MCF 10A (cell line): ENCODE results near the gene TTC4. TPM values are rescaled to one million over a fixed set of nuclear protein-coding genes. Genes with fewer than 3 reads are reported as not detected.

Source experiments
- BruUV-seq: library from RNA; stranded (reverse); fragments of 400-500 nt; replicated peaks from 2 replicates; lab custom pipeline; 2021; lab: Mats Ljungman, UMichigan
- CTCF ChIA-PET: fragments of 300-600 bp; sonication (Branson Sonifier 250); formaldehyde crosslinking; extraction: SDS; loops from one replicate; lab custom pipeline; 2021; ENCODE audit warnings: antibody characterized with exemption, inconsistent platforms; lab: Yijun Ruan, JAX
- POLR2A ChIA-PET: fragments of 300-600, 350-650 bp; sonication (Branson Sonifier 250); formaldehyde crosslinking; extraction: SDS; loops from one replicate; lab custom pipeline; 2020; ENCODE audit warnings: antibody characterized with exemption, inconsistent platforms; lab: Yijun Ruan, JAX
- DNase-seq: peaks from one replicate; pipeline ENCODE4 v3.0.0-alpha.2; 2018; ENCODE audit not compliant: unreplicated experiment
- H3K27ac Mint-ChIP-seq: one replicate; pipeline ENCODE4 v1.8.0; 2022; ENCODE audit warnings: mild to moderate bottlenecking, low read depth, mixed read lengths; ENCODE audit not compliant: unreplicated experiment
- H3K27me3 Mint-ChIP-seq: one replicate; pipeline ENCODE4 v1.8.0; 2022; ENCODE audit warnings: mixed read lengths; ENCODE audit not compliant: insufficient read depth, unreplicated experiment
- H3K36me3 Mint-ChIP-seq: one replicate; pipeline ENCODE4 v1.8.0; 2022; ENCODE audit warnings: mild to moderate bottlenecking, moderate library complexity, mixed read lengths; ENCODE audit not compliant: insufficient read depth, unreplicated experiment
- H3K4me1 Mint-ChIP-seq: one replicate; pipeline ENCODE4 v1.8.0; 2022; ENCODE audit warnings: mixed read lengths; ENCODE audit not compliant: insufficient read depth, unreplicated experiment
- H3K4me3 Mint-ChIP-seq: one replicate; pipeline ENCODE4 v1.8.0; 2022; ENCODE audit warnings: mild to moderate bottlenecking, moderate library complexity, mixed read lengths; ENCODE audit not compliant: unreplicated experiment
- H3K9me3 Mint-ChIP-seq: one replicate; pipeline ENCODE4 v1.8.0; 2022; ENCODE audit warnings: mixed read lengths; ENCODE audit not compliant: unreplicated experiment
- intact Hi-C: fragments of 100-400 bp; cut with micrococcal nuclease; formaldehyde crosslinking; loops from 2 replicates; pipeline ENCODE4 v1.14.1; 2022
- total RNA-seq: library from RNA; stranded (reverse); gene quantifications from 2 replicates; pipeline ENCODE4 v1.2.3, GENCODE V29; 2022
- TF ChIP-seq, protein P1 (sequence below): fragments of 200-600 bp; IDR thresholded peaks from one replicate; pipeline ENCODE4 v1.8.0; 2022; ENCODE audit warnings: antibody characterized with exemption, mild to moderate bottlenecking; ENCODE audit not compliant: unreplicated experiment

The TTC4 gene
- total RNA-seq, 1 experiment from 2014 or later = 25.0 TPM

DNA sequence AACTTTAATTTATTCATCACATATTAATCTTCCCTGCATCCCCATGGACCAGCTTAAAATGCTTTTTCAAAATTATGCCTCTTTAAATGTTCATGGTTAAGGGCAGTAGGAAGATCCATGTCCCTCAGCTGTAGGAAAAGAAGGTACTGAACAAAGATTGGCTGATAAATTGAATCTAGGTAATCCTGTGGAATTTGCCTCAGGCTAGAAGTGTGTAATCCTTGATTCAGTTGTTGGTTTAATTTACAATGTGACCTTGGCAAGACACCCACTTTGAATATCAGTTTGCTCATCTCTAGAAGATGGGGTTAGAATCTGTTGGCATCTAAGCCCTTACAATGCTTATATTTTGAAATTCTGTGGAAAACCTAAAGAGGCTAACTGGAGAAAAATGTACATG lies 6.1 kb downstream of the TTC4 start:
- no TSS peak for BruUV-seq
- H3K4me3 Mint-ChIP-seq = no peak overlapping the region
- CTCF ChIA-PET = interaction anchor here (0.6 to 2.4 kb wide), 4 partner anchors 70 to 300 kb away, joined by 3 to 10 read pairs (median 4); partner anchors contain the start of gene TTC22

DNA sequence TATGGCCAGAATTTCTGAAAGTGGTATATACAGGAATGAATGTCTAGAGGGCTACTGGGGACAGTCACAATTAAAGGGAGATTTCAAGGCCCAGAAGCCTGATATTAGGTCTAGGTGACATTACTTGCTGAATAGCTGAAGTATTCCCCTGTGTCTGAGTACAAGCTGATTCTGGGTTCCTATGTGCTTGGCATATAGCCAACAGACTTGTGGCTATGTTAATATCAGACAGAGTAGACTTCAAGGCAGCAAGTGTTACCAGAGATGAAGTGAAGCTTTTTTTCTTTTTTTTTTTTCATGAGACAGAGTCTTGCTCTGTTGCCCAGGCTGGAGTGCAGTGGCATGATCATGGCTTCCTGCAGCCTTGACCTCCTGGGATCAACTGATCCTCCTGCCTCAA lies 8.3 kb downstream of the TTC4 start:
- Mint-ChIP-seq H3K9me3 (no peaks in the 10 kb centered on the region), H3K36me3 (peaks cover 91% of the 10 kb centered on the region), H3K27me3 (no peaks in the 10 kb centered on the region), H3K4me1 (no peaks in the 10 kb centered on the region), H3K4me3 (no peak overlapping the region), H3K27ac (no peak overlapping the region)
- TF ChIP-seq, protein P1, sequence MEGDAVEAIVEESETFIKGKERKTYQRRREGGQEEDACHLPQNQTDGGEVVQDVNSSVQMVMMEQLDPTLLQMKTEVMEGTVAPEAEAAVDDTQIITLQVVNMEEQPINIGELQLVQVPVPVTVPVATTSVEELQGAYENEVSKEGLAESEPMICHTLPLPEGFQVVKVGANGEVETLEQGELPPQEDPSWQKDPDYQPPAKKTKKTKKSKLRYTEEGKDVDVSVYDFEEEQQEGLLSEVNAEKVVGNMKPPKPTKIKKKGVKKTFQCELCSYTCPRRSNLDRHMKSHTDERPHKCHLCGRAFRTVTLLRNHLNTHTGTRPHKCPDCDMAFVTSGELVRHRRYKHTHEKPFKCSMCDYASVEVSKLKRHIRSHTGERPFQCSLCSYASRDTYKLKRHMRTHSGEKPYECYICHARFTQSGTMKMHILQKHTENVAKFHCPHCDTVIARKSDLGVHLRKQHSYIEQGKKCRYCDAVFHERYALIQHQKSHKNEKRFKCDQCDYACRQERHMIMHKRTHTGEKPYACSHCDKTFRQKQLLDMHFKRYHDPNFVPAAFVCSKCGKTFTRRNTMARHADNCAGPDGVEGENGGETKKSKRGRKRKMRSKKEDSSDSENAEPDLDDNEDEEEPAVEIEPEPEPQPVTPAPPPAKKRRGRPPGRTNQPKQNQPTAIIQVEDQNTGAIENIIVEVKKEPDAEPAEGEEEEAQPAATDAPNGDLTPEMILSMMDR = no peak
- BruUV-seq = no TSS peak
- CTCF ChIA-PET = interaction anchor here (0.6 to 1.7 kb wide), 4 partner anchors 11 to 174 kb away, joined by 3 to 4 read pairs (median 4); no protein-coding TSS in a partner anchor
- DNase-seq = no peak
- intact Hi-C loops = no loop called here
- POLR2A ChIA-PET = interaction anchor here (1.8 kb wide), 1 partner anchor 7 kb away, joined by 6 read pairs; no protein-coding TSS in a partner anchor

More for the DNA sequence above, 6.1 kb downstream of the TTC4 start:
- Mint-ChIP-seq H3K27me3 (no peaks in the 10 kb centered on the region), H3K9me3 (no peaks in the 10 kb centered on the region), H3K4me1 (no peaks in the 10 kb centered on the region), H3K27ac (no peak overlapping the region), H3K36me3 (peaks cover 90% of the 10 kb centered on the region)
- no peak for DNase-seq
- intact Hi-C loops = no loop called here
- POLR2A ChIA-PET = interaction anchor here (0.6 to 2.0 kb wide), 4 partner anchors 42 to 771 kb away, joined by 3 to 4 read pairs (median 3); partner anchors contain the start of genes PARS2, TCEANC2 and TMEM59
- TF ChIP-seq, protein P1 = no peak

DNA sequence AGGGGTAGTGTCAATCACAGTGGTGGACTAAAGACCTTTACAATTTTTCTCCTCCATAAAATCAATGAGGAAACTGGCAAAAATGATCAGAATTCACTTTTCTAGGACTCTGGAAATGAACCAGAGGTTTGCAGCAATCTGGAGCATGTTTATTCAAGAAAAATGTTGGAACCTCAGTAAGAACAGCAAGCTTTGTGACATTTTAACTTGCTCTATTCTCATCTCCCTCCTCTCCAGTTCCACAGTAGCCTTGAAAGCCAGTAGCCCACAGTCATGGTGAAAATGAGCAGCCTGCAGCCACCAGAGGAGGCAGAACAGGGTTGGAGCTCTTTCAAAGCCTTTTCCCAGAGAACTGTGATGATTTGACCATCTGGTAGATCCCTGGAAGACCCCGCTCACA lies 9.1 kb downstream of the TTC4 start:
- BruUV-seq = no TSS peak
- H3K27ac Mint-ChIP-seq = no peak overlapping the region
- H3K4me1 Mint-ChIP-seq = no peaks in the 10 kb centered on the region
- H3K27me3 Mint-ChIP-seq = no peaks in the 10 kb centered on the region
- H3K4me3 Mint-ChIP-seq = no peak overlapping the region
- POLR2A ChIA-PET = interaction anchor here (1.6 to 1.8 kb wide), 2 partner anchors 8 to 25 kb away, joined by 4 to 6 read pairs; no protein-coding TSS in a partner anchor
- no peaks in the 10 kb centered on the region for H3K9me3 Mint-ChIP-seq
- H3K36me3 Mint-ChIP-seq = peaks cover 90% of the 10 kb centered on the region
- TF ChIP-seq, protein P1 = no peak
- CTCF ChIA-PET = interaction anchor here (1.0 to 1.7 kb wide), 2 partner anchors 10 to 77 kb away, joined by 3 to 4 read pairs; no protein-coding TSS in a partner anchor
- DNase-seq = no peak
- intact Hi-C loops = no loop called here

DNA sequence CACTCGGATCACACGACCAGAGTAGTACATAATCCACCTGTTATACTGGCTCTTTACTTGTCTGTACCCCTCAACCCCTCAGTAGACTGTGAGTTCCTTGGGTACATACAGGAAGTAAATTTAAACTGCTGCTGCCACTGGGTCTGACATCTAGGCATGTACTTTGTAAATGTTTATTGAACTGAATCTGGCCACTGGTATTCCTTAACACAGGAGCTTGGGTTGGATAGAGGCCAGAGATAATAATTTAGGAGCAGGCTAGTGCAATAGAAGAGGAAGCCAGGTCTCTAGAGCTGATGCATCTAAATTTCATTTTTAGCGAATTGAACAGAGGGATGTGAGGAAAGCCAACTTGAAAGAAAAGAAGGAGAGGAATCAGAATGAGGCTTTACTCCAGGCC lies 12.4 kb downstream of the TTC4 start:
- CTCF ChIA-PET = interaction anchor here (1.1 kb wide), 1 partner anchor 73 kb away, joined by 3 read pairs; the partner anchor contains the start of gene TTC22
- H3K4me3 Mint-ChIP-seq = no peak overlapping the region
- intact Hi-C loops = no loop called here
- H3K9me3 Mint-ChIP-seq = no peaks in the 10 kb centered on the region
- TF ChIP-seq, protein P1 = no peak
- no TSS peak for BruUV-seq
- no peak for DNase-seq
- peaks cover 90% of the 10 kb centered on the region for H3K36me3 Mint-ChIP-seq
- H3K4me1 Mint-ChIP-seq = no peaks in the 10 kb centered on the region
- POLR2A ChIA-PET = interaction anchor here (1.1 kb wide), 1 partner anchor 11 kb away, joined by 4 read pairs; no protein-coding TSS in a partner anchor
- H3K27ac Mint-ChIP-seq = no peak overlapping the region
- no peaks in the 10 kb centered on the region for H3K27me3 Mint-ChIP-seq
